HepG2 (cell line): ENCODE measurements around the gene SGIP1. TPM values are rescaled to one million over a fixed set of nuclear protein-coding genes. Genes with fewer than 3 reads are reported as not detected.

Experiments
- ATAC-seq: fragments of 200-7000 bp; cut with Tn5 transposase; 3 replicates; pipeline ENCODE4 v1.9.1; 2020; ENCODE audit warnings: mild to moderate bottlenecking, moderate library complexity
- BruUV-seq: library from RNA; stranded (reverse); fragments of 400-500 nt; replicated peaks from 2 replicates; lab custom pipeline; 2021; lab: Mats Ljungman, UMichigan
- CTCF ChIA-PET: fragments of 300-600 bp; formaldehyde crosslinking; extraction: SDS; loops from one replicate; lab custom pipeline; 2021; ENCODE audit warnings: low total read pairs, inconsistent platforms, low intra/inter-chr PET ratio; lab: Yijun Ruan, JAX
- POLR2A ChIA-PET: fragments of 350-600 bp; sonication (Branson Sonifier 250); formaldehyde crosslinking; loops from one replicate; lab custom pipeline; 2020; ENCODE audit warnings: antibody characterized with exemption, inconsistent platforms; lab: Yijun Ruan, JAX
- DNase-seq: peaks from one replicate; pipeline ENCODE4 v3.0.0-alpha.2; 2015; ENCODE audit warnings: low spot score
- FAIRE-seq: peaks from 3 replicates; lab custom pipeline; 2011; peaks lifted over from hg19 to GRCh38; lab: Jason Lieb, UNC
- H2AFZ ChIP-seq: one replicate; pipeline ENCODE4 v1.6.1; 2011; ENCODE audit warnings: low read length, inconsistent platforms
- H3K27ac ChIP-seq: fragments of 300-600 bp; 3 replicates; pipeline ENCODE4 v1.8.0; 2011; ENCODE audit warnings: mixed run types, mild to moderate bottlenecking, mixed read lengths, low read length, inconsistent platforms; ENCODE audit not compliant: insufficient read depth; ENCODE audit errors: extremely low read length
- H3K27me3 ChIP-seq, 2 experiments: fragments of 200-600 bp in 1 of 2; 2 replicates in 1 of 2; 3 replicates in 1 of 2; pipeline versions ENCODE4 v1.6.0 to v1.8.0; 2011; ENCODE audit warnings: low read length in 2 of 2, mild to moderate bottlenecking in 2 of 2, moderate library complexity in 2 of 2, inconsistent platforms in 1 of 2; ENCODE audit not compliant: insufficient read depth in 2 of 2, control insufficient read depth in 1 of 2
- H3K36me3 ChIP-seq, 2 experiments: fragments of 200-600 bp in 1 of 2; replicated peaks in 1 of 2; 2 replicates in 1 of 2; 3 replicates in 1 of 2; pipeline versions ENCODE4 v1.5.1 to v1.8.0; 2011; ENCODE audit warnings: low read length in 2 of 2, inconsistent platforms in 1 of 2; ENCODE audit not compliant: insufficient read depth in 2 of 2, control insufficient read depth in 1 of 2
- H3K4me1 ChIP-seq: 2 replicates; pipeline ENCODE4 v1.5.1; 2012; ENCODE audit warnings: low read length, inconsistent platforms; ENCODE audit not compliant: insufficient read depth
- H3K4me2 ChIP-seq: 2 replicates; pipeline ENCODE4 v1.6.0; 2011; ENCODE audit warnings: low read depth, low read length, inconsistent platforms
- H3K4me3 ChIP-seq, 3 experiments: fragments of 200-600 bp in 1 of 3; sonication (generic), shearing (Covaris generic) in 1 of 3; replicated peaks in 1 of 3; 2 replicates each; pipeline ENCODE4 v1.5.1; 2011 to 2016; ENCODE audit warnings: low read length in 3 of 3, inconsistent platforms in 2 of 3, low read depth in 2 of 3, mild to moderate bottlenecking in 2 of 3, control low read depth in 1 of 3, mixed read lengths in 1 of 3; ENCODE audit not compliant: insufficient read depth in 1 of 3
- H3K79me2 ChIP-seq: one replicate; pipeline ENCODE4 v1.6.1; 2011; ENCODE audit warnings: low read length, inconsistent platforms; ENCODE audit not compliant: insufficient read depth
- H3K9ac ChIP-seq: 2 replicates; pipeline ENCODE4 v1.6.0; 2011; ENCODE audit warnings: mild to moderate bottlenecking, low read depth, low read length, inconsistent platforms; ENCODE audit not compliant: insufficient read depth
- H3K9me3 ChIP-seq: 2 replicates; pipeline ENCODE4 v1.5.1; 2012; ENCODE audit warnings: mild to moderate bottlenecking, low read length
- H4K20me1 ChIP-seq: 2 replicates; pipeline ENCODE4 v1.6.0; 2011; ENCODE audit warnings: inconsistent platforms, mild to moderate bottlenecking, low read length, moderate library complexity; ENCODE audit not compliant: insufficient read depth
- GTF3A ChIP-seq: sonication (generic); formaldehyde crosslinking; conservative IDR thresholded peaks from 2 replicates; pipeline ENCODE4 v1.4.0; 2020; ENCODE audit warnings: mild to moderate bottlenecking, missing genetic modification reagents
- KMT2B ChIP-seq: IDR thresholded peaks from 2 replicates; pipeline ENCODE4 v1.6.1; 2016; ENCODE audit warnings: missing genetic modification reagents, missing compliant biosample characterization
- PPARG ChIP-seq: conservative IDR thresholded peaks from 2 replicates; pipeline ENCODE4 v1.6.1; 2016; ENCODE audit warnings: missing biosample characterization, missing genetic modification reagents
- RXRB ChIP-seq: IDR thresholded peaks from 2 replicates; pipeline ENCODE4 v1.6.1; 2016; ENCODE audit warnings: borderline replicate concordance, missing genetic modification reagents, missing compliant biosample characterization
- YEATS4 ChIP-seq: sonication (generic); formaldehyde crosslinking; IDR thresholded peaks from 2 replicates; pipeline ENCODE4 v1.4.0; 2020; ENCODE audit warnings: missing genetic modification reagents, borderline replicate concordance
- ZNF33B ChIP-seq: sonication (generic); formaldehyde crosslinking; IDR thresholded peaks from 2 replicates; pipeline ENCODE4 v1.5.1; 2020; ENCODE audit warnings: mild to moderate bottlenecking, missing genetic modification reagents
- in situ Hi-C: cut with HindIII; loops from 2 replicates; pipeline ENCODE4 v1.10.0; 2017; ENCODE audit warnings: low pct_unique_long_range_greater_than_20kb; ENCODE audit not compliant: extremely low pct_ligation_motif_present
- intact Hi-C: fragments of 100-400 bp; cut with micrococcal nuclease; formaldehyde crosslinking; loops from one replicate; pipeline ENCODE4 v1.10.0; 2022; ENCODE audit not compliant: unreplicated experiment
- polyA plus RNA-seq, 8 experiments: library from polyadenylated mRNA; depleted of rRNA in 3 of 8; stranded (reverse) in 7 of 8; unstranded in 1 of 8; fragments of >200 nt; fragmentation: Illumina TruSeq in 4 of 8; extraction: Trizol in 4 of 8; gene quantifications; 2 replicates each; pipeline versions ENCODE4 v1.2.1 to v1.2.3, GENCODE V29; 2011 to 2016; ENCODE audit warnings: low read depth in 4 of 8, missing spikeins in 1 of 8, mixed read lengths in 1 of 8; ENCODE audit not compliant: insufficient read depth in 1 of 8
- total RNA-seq, 5 experiments: library from RNA; depleted of rRNA; stranded (reverse); fragments of >200 nt; fragmentation: Illumina TruSeq; extraction: Trizol; gene quantifications; 2 replicates each; pipeline ENCODE4 v1.2.3, GENCODE V29; 2016; ENCODE audit warnings: low read depth in 1 of 5
- TF ChIP-seq, protein P1 (sequence below): fragments of 450-650 bp; IDR thresholded peaks from 2 replicates; pipeline ENCODE4 v1.6.1; 2017; ENCODE audit warnings: mild to moderate bottlenecking
- TF ChIP-seq, protein P2 (sequence below): IDR thresholded peaks from 2 replicates; pipeline ENCODE4 v1.6.1; 2016; ENCODE audit warnings: low read depth, control low read depth
- TF ChIP-seq, protein P3 (sequence below): sonication (generic); formaldehyde crosslinking; IDR thresholded peaks from 2 replicates; pipeline ENCODE4 v1.4.0; 2020; ENCODE audit warnings: missing genetic modification reagents

SGIP1 gene
- total and polyA plus RNA-seq, 2 of the 13 experiments (the other 11 are each of a cell fraction or from before 2014, with no cell fraction given): not detected

GRCh38 chr1:66585002-66585401 is 51.0 kb downstream of the SGIP1 start:
- ChIA-PET CTCF (no interaction called here), POLR2A (no interaction called here)
- no peak overlapping the region for H3K9ac ChIP-seq
- H3K4me3 ChIP-seq: no peak overlapping the region
- TF ChIP-seq PPARG (CRISPR knock-in tag) (no peak), GTF3A (CRISPR knock-in tag) (no peak), YEATS4 (CRISPR knock-in tag) (no peak), ZNF33B (no peak), RXRB (no peak), KMT2B (CRISPR knock-in tag) (no peak)
- TF ChIP-seq, protein P1, sequence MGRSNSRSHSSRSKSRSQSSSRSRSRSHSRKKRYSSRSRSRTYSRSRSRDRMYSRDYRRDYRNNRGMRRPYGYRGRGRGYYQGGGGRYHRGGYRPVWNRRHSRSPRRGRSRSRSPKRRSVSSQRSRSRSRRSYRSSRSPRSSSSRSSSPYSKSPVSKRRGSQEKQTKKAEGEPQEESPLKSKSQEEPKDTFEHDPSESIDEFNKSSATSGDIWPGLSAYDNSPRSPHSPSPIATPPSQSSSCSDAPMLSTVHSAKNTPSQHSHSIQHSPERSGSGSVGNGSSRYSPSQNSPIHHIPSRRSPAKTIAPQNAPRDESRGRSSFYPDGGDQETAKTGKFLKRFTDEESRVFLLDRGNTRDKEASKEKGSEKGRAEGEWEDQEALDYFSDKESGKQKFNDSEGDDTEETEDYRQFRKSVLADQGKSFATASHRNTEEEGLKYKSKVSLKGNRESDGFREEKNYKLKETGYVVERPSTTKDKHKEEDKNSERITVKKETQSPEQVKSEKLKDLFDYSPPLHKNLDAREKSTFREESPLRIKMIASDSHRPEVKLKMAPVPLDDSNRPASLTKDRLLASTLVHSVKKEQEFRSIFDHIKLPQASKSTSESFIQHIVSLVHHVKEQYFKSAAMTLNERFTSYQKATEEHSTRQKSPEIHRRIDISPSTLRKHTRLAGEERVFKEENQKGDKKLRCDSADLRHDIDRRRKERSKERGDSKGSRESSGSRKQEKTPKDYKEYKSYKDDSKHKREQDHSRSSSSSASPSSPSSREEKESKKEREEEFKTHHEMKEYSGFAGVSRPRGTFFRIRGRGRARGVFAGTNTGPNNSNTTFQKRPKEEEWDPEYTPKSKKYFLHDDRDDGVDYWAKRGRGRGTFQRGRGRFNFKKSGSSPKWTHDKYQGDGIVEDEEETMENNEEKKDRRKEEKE: no peak
- TF ChIP-seq, protein P2, sequence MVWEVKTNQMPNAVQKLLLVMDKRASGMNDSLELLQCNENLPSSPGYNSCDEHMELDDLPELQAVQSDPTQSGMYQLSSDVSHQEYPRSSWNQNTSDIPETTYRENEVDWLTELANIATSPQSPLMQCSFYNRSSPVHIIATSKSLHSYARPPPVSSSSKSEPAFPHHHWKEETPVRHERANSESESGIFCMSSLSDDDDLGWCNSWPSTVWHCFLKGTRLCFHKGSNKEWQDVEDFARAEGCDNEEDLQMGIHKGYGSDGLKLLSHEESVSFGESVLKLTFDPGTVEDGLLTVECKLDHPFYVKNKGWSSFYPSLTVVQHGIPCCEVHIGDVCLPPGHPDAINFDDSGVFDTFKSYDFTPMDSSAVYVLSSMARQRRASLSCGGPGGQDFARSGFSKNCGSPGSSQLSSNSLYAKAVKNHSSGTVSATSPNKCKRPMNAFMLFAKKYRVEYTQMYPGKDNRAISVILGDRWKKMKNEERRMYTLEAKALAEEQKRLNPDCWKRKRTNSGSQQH (CRISPR knock-in tag): no peak
- TF ChIP-seq, protein P3, sequence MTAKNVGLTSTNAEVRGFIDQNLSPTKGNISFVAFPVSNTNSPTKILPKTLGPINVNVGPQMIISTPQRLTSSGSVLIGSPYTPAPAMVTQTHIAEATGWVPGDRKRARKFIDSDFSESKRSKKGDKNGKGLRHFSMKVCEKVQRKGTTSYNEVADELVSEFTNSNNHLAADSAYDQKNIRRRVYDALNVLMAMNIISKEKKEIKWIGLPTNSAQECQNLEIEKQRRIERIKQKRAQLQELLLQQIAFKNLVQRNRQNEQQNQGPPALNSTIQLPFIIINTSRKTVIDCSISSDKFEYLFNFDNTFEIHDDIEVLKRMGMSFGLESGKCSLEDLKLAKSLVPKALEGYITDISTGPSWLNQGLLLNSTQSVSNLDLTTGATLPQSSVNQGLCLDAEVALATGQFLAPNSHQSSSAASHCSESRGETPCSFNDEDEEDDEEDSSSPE (CRISPR knock-in tag): no peak
- BruUV-seq: no TSS peak
- DNase-seq (no peak), ATAC-seq (no peak), FAIRE-seq (no peak)
- in situ Hi-C loops: no loop called here
- intact Hi-C loops: no loop called here
- no peak overlapping the region for H3K4me2 ChIP-seq
- no peaks in the 10 kb centered on the region for H3K9me3 ChIP-seq
- H4K20me1 ChIP-seq: no peaks in the 10 kb centered on the region
- peaks cover 21% of the 10 kb centered on the region for H3K4me1 ChIP-seq
- no peaks in the 10 kb centered on the region for H3K79me2 ChIP-seq
- no peaks in the 10 kb centered on the region for H3K27me3 ChIP-seq
- H2AFZ ChIP-seq: no peak overlapping the region
- H3K27ac ChIP-seq: no peak overlapping the region
- H3K36me3 ChIP-seq: no peaks in the 10 kb centered on the region
